Vagina (tissue), 2 donors: ENCODE measurements around the gene NPHP1. TPM values are rescaled to one million over a fixed set of nuclear protein-coding genes. Genes with fewer than 3 reads are reported as not detected.

Experiments
- DNase-seq, 2 donors: peaks; one replicate each; pipeline ENCODE4 v3.0.0-alpha.2; 2017; ENCODE audit errors: extremely low spot score in 2 of 2
- H3K27ac ChIP-seq: fragments of 200-600 bp; sonication (generic); one replicate; pipeline ENCODE4 v1.5.1; 2019
- H3K27me3 ChIP-seq: fragments of 200-600 bp; sonication (generic); one replicate; pipeline ENCODE4 v1.5.1; 2019
- H3K36me3 ChIP-seq, 2 donors: fragments of 200-600 bp; sonication (generic); one replicate each; pipeline ENCODE4 v1.5.1; 2017 to 2019
- H3K4me1 ChIP-seq: fragments of 200-600 bp; sonication (generic); one replicate; pipeline ENCODE4 v1.5.1; 2019
- H3K4me3 ChIP-seq, 2 donors: fragments of 200-600 bp; sonication (generic); 1 replicate in 1 of 2; 2 replicates in 1 of 2; pipeline ENCODE4 v1.5.1; 2016 to 2019
- H3K9me3 ChIP-seq: fragments of 200-600 bp; sonication (generic); one replicate; pipeline ENCODE4 v1.5.1; 2019
- POLR2A ChIP-seq, 2 donors: fragments of 450-650 bp; IDR thresholded peaks; one replicate each; pipeline ENCODE4 v1.6.1; 2017; ENCODE audit warnings: antibody characterized with exemption in 2 of 2, mild to moderate bottlenecking in 2 of 2, moderate library complexity in 2 of 2
- POLR2AphosphoS5 ChIP-seq, 2 donors: sonication (generic); formaldehyde crosslinking; IDR thresholded peaks; one replicate each; pipeline ENCODE4 v1.9.0; 2017; ENCODE audit warnings: antibody characterized with exemption in 2 of 2, mild to moderate bottlenecking in 2 of 2, low read depth in 1 of 2; ENCODE audit not compliant: insufficient read depth in 1 of 2
- intact Hi-C: fragments of 100-400 bp; cut with DNase I; formaldehyde crosslinking; loops from one replicate; pipeline ENCODE4 v1.15.1; 2023
- total RNA-seq: library from RNA; depleted of rRNA; stranded (reverse); fragments of >200 nt; gene quantifications from one replicate; pipeline ENCODE4 v1.2.3, GENCODE V29; 2016
- TF ChIP-seq, protein P1 (sequence below), 3 experiments: fragments of 450-650 bp in 2 of 3; fragments of 200-600 bp in 1 of 3; sonication (generic) in 1 of 3; IDR thresholded peaks; one replicate each; pipeline ENCODE4 v1.5.1; 2017 to 2019; ENCODE audit warnings: antibody characterized with exemption in 3 of 3, mild to moderate bottlenecking in 2 of 3, moderate library complexity in 2 of 3

NPHP1 gene
- total RNA-seq, 1 donor from 2014 or later, result 4.9 TPM

GRCh38 chr2:110126086-110126773 lies 78.6 kb downstream of the NPHP1 start:
- intact Hi-C loops, result no loop called here
- no peak for DNase-seq

DNA sequence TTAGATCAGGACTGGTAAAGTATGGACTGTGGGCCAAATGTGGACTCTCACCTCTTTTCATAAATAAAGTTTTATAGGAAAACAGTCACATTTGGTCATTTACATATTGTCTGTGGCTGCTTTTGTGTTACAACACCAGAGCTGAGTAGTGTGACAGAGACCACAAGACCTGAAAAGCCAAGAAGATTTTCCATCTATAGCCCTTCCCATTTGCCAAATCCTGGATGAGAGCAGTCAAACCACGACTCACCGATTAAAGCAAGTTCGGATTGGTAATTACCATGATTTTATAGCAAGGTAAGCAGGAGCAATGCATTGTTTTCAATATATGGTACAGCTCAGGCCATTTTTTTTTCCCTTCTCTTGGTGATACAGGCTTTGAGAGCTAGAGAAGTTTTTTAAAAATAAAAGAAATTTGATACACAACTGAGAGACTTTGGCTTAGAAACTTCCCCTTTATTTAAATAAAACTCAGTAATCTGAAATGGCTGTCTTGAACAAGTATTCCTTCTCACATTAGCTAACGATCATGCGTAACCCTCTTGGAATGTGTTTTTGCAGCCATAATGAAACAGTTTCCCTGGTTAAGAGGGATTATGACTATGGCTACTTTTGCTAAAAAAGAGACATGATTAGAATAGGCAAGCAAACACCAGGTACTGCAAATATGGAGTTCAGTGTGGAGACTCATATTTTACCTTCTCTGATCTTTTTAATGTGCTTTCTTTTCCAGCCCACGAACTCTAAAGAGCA lies 79.7 kb downstream of the NPHP1 start:
- peaks cover 5% of the 10 kb centered on the region for H3K4me1 ChIP-seq
- no peaks in the 10 kb centered on the region for H3K36me3 ChIP-seq
- TF ChIP-seq POLR2AphosphoS5 (IDR thresholded peaks at IDR 0.05; ENCODE audit: insufficient read depth in 1 of 2, low read depth in 1 of 2) (no peak), POLR2A (IDR thresholded peaks at IDR 0.05) (no peak)
- TF ChIP-seq, protein P1, sequence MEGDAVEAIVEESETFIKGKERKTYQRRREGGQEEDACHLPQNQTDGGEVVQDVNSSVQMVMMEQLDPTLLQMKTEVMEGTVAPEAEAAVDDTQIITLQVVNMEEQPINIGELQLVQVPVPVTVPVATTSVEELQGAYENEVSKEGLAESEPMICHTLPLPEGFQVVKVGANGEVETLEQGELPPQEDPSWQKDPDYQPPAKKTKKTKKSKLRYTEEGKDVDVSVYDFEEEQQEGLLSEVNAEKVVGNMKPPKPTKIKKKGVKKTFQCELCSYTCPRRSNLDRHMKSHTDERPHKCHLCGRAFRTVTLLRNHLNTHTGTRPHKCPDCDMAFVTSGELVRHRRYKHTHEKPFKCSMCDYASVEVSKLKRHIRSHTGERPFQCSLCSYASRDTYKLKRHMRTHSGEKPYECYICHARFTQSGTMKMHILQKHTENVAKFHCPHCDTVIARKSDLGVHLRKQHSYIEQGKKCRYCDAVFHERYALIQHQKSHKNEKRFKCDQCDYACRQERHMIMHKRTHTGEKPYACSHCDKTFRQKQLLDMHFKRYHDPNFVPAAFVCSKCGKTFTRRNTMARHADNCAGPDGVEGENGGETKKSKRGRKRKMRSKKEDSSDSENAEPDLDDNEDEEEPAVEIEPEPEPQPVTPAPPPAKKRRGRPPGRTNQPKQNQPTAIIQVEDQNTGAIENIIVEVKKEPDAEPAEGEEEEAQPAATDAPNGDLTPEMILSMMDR (IDR thresholded peaks at IDR 0.05), result no peak
- intact Hi-C loops, result no loop called here
- H3K9me3 ChIP-seq, result no peaks in the 10 kb centered on the region
- no peak for DNase-seq
- no peak overlapping the region for H3K27ac ChIP-seq
- H3K27me3 ChIP-seq, result no peaks in the 10 kb centered on the region
- H3K4me3 ChIP-seq, result no peak overlapping the region

More at GRCh38 chr2:110126086-110126773, 78.6 kb downstream of the NPHP1 start:
- no peaks in the 10 kb centered on the region for H3K4me1 ChIP-seq
- no peaks in the 10 kb centered on the region for H3K27me3 ChIP-seq
- H3K9me3 ChIP-seq, result no peaks in the 10 kb centered on the region
- H3K27ac ChIP-seq, result no peak overlapping the region
- H3K36me3 ChIP-seq, result no peaks in the 10 kb centered on the region
- H3K4me3 ChIP-seq, result no peak overlapping the region
- TF ChIP-seq, protein P1 (IDR thresholded peaks at IDR 0.05), result no peak
- TF ChIP-seq POLR2AphosphoS5 (IDR thresholded peaks at IDR 0.05; ENCODE audit: insufficient read depth in 1 of 2, low read depth in 1 of 2) (no peak), POLR2A (IDR thresholded peaks at IDR 0.05) (no peak)

DNA sequence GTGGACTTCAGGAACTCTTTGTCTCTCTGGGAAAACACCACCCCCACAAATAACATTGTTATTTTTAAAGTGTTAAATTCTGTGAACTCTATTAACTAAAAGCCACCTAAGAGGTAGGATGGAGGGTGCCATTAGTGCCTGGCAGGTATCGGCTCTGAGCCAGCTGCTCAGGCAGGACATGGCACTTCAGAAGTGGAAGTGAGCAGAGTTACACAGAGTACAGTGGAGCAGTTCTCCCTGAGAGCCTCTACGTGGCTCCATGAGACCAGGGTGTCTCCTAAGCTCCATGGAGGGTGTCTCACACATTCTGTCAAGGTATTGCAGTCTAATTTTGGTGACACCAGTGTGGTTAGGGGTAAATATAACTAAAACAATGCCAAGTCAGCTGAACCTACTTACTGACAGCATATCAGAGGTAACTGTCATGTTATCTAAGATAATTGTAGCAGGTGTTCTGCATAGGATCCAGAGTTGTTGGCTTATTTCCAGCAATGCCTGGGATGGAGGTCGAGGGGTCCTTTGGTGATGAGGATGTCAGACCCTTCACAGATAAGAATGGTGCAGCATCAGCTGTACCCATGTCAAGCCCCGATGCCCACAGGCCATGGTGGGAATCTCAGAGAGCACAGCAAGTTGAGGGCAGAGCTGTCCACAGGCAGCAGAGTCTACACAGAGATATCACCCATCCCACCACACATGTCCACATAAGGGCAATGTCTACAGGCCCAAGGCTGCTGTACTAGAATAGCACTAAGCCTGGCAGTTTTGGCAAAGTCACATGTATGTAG lies 80.6 kb downstream of the NPHP1 start:
- H3K4me1 ChIP-seq, result peaks cover 5% of the 10 kb centered on the region
- DNase-seq, result peak in 1 of 2 donors; percentile 96
- intact Hi-C loops, result no loop called here
- TF ChIP-seq POLR2A (IDR thresholded peaks at IDR 0.05) (no peak), POLR2AphosphoS5 (IDR thresholded peaks at IDR 0.05; ENCODE audit: insufficient read depth in 1 of 2, low read depth in 1 of 2) (no peak)
- TF ChIP-seq, protein P1 (IDR thresholded peaks at IDR 0.05), result no peak
- H3K27me3 ChIP-seq, result no peaks in the 10 kb centered on the region
- H3K4me3 ChIP-seq, result no peak overlapping the region
- H3K9me3 ChIP-seq, result no peaks in the 10 kb centered on the region
- no peaks in the 10 kb centered on the region for H3K36me3 ChIP-seq
- H3K27ac ChIP-seq, result no peak overlapping the region

- no peak for TF ChIP-seq POLR2AphosphoS5 (IDR thresholded peaks at IDR 0.05; ENCODE audit: insufficient read depth in 1 of 2, low read depth in 1 of 2)
- TF ChIP-seq, protein P1 (IDR thresholded peaks at IDR 0.05), result no peak
- TF ChIP-seq POLR2A (IDR thresholded peaks at IDR 0.05), result no peak
- Histone ChIP-seq H3K36me3 (no peaks in the 10 kb centered on the region), H3K9me3 (no peaks in the 10 kb centered on the region), H3K4me1 (peaks cover 8% of the 10 kb centered on the region), H3K27me3 (no peaks in the 10 kb centered on the region), H3K27ac (no peak overlapping the region), H3K4me3 (no peak overlapping the region)
- no peak for DNase-seq
- intact Hi-C loops, result no loop called here
Observed at GRCh38 chr2:110121592-110121991, 83.2 kb downstream of the NPHP1 start.
